Measurements from ENCODE around the gene CRYBA4. TPM values are rescaled to one million over a fixed set of nuclear protein-coding genes. Genes with fewer than 3 reads are reported as not detected.

Gene CRYBA4
- total RNA-seq, 1 donor from 2014 or later = not detected

DNA sequence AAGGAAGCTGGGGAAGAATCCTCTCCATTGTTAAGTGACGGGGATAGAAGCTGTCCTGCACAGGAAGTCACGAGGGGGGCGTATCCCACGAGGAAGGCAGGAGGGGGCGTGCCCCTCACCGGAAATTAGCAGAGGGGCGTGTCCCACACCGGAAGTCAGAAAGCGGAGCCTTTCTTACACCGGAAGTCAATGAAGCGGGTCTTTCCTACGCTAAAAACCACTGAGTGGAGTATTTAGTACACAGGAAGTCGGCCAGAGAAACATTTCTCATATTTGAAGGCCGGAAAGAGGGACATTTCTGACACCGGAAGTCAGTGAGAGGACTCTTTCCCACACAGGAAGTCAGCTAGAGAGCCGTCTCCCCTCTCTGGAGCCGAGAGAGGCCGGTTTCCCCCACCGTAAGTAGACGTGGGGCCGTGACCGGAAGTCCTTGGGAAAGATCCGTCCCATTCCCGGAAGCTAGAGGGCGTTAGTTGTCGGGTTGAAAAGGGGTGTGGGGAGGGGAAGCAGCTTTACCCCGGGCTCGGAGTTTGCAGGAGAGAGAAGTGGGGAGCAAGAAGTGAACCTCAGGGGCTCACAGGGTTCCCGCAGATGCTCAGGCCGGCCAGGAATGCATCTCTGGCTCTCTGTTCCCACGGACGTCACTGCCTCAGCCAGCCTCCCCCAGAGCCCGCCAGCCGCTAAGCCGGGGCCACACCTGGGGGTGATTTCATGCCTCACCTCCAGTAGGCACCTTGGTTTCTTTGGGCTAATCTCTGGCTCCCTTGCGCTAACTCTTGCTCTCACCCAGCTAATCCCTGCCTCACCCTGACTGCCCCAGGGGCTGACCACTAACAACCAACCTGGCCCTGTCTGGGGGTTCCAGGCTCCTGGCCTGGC is 51.1 kb downstream of the CRYBA4 start:
- intact Hi-C loops (cut with DNase I) = loop anchor here (10.0 kb wide), 1 partner anchor 1132 kb away; the partner anchor contains the start of gene MN1
- peak; percentile 95 for ATAC-seq

DNA sequence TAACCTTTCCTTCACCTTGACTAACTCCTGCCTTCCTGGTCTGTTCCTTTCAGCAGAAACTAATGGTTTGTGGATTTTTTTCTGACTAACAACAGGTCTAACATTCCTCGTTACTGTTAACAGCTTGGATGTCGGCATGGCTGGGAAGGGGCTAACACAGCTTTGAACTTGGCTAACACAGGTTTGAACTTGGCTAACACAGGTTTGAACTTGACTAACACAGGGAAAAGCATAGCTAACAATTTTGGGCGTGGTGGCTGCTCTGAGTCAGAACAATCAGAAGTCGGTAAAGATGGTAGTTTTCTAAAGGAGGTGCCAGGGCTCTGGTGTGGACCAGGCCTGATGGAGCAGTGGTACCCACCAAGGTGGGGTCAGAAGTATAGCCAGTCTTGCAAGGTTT is 51.7 kb downstream of the CRYBA4 start:
- intact Hi-C loops (cut with DNase I) = loop anchor here (10.0 kb wide), 1 partner anchor 1131 kb away; the partner anchor contains the start of gene MN1
- no peak for ATAC-seq
- DNase-seq (ENCODE audit: missing footprints) = no peak

More for the DNA sequence above, 51.1 kb downstream of the CRYBA4 start:
- peak; percentile 96 for DNase-seq (ENCODE audit: missing footprints)

DNA sequence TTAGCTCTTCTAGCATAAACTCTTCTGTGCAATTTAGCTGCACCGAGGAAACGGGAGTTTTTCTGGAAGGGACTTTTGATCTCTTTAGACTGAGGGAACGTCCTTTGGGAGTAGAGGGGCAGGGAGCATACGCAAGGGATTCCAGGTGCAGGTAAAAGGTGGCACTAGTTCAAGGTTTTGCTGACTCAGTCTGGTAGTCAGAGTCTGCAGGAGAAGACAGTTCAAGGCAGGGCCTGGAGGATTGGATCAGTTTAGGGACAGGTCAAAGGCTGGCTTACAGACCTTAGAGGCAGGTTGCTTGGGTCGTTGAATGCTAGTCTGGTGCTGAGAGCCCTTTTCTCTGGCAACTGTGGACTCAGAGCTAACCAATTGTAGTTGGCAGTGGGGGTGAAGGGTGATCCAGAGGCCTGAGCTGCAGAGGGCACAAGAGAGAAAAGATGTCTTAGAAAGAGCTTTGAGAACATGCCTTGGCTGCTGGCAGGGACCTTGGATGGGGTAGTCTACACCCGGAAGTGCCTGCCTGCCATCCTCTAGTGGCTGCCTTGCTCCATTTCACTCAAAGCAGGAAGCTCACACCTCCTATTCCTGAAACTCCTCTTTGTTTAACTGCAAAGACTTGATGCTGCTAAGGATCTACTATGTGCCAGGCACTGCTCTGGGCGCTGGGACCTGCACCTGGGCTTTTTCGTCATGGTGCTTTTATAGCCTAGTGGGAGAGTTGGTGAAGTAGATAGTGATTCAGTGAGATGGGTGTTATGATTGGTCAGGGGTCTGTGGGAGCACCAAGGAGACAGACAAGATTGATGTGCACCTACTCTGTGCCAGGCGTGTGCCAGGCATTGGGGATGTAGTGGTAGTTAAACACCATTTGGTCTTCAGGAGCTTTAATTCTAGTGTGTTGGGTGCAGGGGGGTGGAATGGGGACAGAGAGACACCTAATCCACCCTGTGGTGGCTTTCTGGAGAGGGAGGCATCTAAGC is 52.7 kb downstream of the CRYBA4 start:
- DNase-seq (ENCODE audit: missing footprints) = no peak
- intact Hi-C loops (cut with DNase I) = loop anchor here (10.0 kb wide), 1 partner anchor 1130 kb away; the partner anchor contains the start of gene MN1

GRCh38 chr22:26675687-26676268 is 54.0 kb downstream of the CRYBA4 start:
- ATAC-seq (no peak), DNase-seq (ENCODE audit: missing footprints) (no peak)
- intact Hi-C loops (cut with DNase I) = loop anchor here (10.0 kb wide), 1 partner anchor 1129 kb away; the partner anchor contains the start of gene MN1

More for the DNA sequence above, 52.7 kb downstream of the CRYBA4 start:
- ATAC-seq = no peak

DNA sequence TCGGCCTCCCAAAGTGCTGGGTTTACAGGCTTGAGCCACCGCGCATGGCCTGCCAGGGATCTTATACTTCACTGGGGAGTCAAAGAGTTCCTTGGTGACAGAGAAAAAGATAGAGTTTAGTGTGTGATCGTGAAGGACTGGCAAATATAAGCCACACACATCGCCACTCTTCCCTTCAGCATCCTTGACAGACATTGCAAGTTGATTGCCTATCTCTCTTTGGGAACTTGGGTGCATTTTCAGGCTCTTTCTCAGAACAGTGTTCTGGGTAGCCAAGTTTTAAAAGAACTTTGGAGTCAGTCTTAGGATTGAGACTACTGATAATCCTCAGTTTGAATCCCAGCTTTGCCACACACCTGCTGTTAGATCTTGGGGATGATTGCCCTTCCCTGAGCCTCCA is 55.5 kb downstream of the CRYBA4 start:
- no peak for DNase-seq (ENCODE audit: missing footprints)
- intact Hi-C loops (cut with DNase I) = loop anchor here (10.0 kb wide), 1 partner anchor 1128 kb away; the partner anchor contains the start of gene MN1
- no peak for ATAC-seq

- intact Hi-C loops (cut with DNase I) = loop anchor here (10.0 kb wide), 1 partner anchor 1126 kb away; the partner anchor contains the start of gene MN1
- DNase-seq (ENCODE audit: missing footprints) = no peak
- peak; percentile 65 for ATAC-seq
These were observed 57.4 kb downstream of the CRYBA4 start for GRCh38 chr22:26679003-26679629.

Other genes with a start within 250 kb of the CRYBA4 start
- gene ASPHD2, start 192.7 kb upstream of the CRYBA4 start, total RNA-seq = 0.19 TPM
- 8.5 TPM for gene HPS4, start 138.2 kb upstream of the CRYBA4 start, total RNA-seq
- gene SRRD, start 138.1 kb upstream of the CRYBA4 start, total RNA-seq = 20.9 TPM
- 20.3 TPM for gene TFIP11, start 109.5 kb upstream of the CRYBA4 start, total RNA-seq
- gene TPST2, start 31.8 kb upstream of the CRYBA4 start, total RNA-seq = 29.1 TPM
- gene CRYBB1, start 3.9 kb upstream of the CRYBA4 start, total RNA-seq = 0.87 TPM
- gene MIAT, start 35.6 kb downstream of the CRYBA4 start, total RNA-seq = 0.38 TPM